ENCODE measurements around the gene CCR9. TPM values are rescaled to one million over a fixed set of nuclear protein-coding genes. Genes with fewer than 3 reads are reported as not detected.
A peak's percentile ranks its signal among the peaks of the same experiment; 100 is the strongest.

Gene CCR9
- total and polyA plus RNA-seq, 5 donors from 2014 or later: 5.6 to 16.7 (median 11.3) TPM; not detected in 1

DNA sequence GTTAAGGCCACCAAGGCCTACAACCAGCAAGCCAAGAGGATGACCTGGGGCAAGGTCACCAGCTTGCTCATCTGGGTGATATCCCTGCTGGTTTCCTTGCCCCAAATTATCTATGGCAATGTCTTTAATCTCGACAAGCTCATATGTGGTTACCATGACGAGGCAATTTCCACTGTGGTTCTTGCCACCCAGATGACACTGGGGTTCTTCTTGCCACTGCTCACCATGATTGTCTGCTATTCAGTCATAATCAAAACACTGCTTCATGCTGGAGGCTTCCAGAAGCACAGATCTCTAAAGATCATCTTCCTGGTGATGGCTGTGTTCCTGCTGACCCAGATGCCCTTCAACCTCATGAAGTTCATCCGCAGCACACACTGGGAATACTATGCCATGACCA is 60.5 kb downstream of the CCR9 start:
- Histone ChIP-seq H3K36me3 (ENCODE audit: control insufficient read depth, insufficient read depth, low read length) (peaks cover 63% of the 10 kb centered on the region), H3K9me3 (ENCODE audit: control insufficient read depth in 2 of 2, low read length in 2 of 2) (no peaks in the 10 kb centered on the region), H3K27ac (ENCODE audit: insufficient read depth, low read length, poor library complexity, severe bottlenecking) (no peak overlapping the region), H3K27me3 (ENCODE audit: control insufficient read depth, insufficient read depth, low read length) (no peaks in the 10 kb centered on the region), H3K4me1 (ENCODE audit: control insufficient read depth, insufficient read depth, low read length, poor library complexity, severe bottlenecking) (peaks cover 84% of the 10 kb centered on the region), H3K4me3 (ENCODE audit: low read depth, low read length) (no peak overlapping the region)
- DNase-seq (no peak), ATAC-seq (ENCODE audit: low read depth in 2 of 2) (no peak)
- H3K9me3 Mint-ChIP-seq: no peaks in the 10 kb centered on the region
- peaks cover 58% of the 10 kb centered on the region for H3K36me3 Mint-ChIP-seq
- peak overlapping the region; percentile 71 to 85 (median 82) for H3K27ac Mint-ChIP-seq
- peak overlapping the region; percentile 25 to 80 (median 72) for H3K4me3 Mint-ChIP-seq
- H3K27me3 Mint-ChIP-seq: no peaks in the 10 kb centered on the region
- peaks cover 29 to 92% (median 63%) of the 10 kb centered on the region in 4 donors for H3K4me1 Mint-ChIP-seq

DNA sequence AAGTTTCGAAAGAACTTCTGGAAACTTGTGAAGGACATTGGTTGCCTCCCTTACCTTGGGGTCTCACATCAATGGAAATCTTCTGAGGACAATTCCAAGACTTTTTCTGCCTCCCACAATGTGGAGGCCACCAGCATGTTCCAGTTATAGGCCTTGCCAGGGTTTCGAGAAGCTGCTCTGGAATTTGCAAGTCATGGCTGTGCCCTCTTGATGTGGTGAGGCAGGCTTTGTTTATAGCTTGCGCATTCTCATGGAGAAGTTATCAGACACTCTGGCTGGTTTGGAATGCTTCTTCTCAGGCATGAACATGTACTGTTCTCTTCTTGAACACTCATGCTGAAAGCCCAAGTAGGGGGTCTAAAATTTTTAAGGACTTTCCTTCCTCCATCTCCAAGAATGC is 61.0 kb downstream of the CCR9 start:
- Mint-ChIP-seq H3K36me3 (peaks cover 63% of the 10 kb centered on the region), H3K4me3 (peak overlapping the region in 2 of 4 donors; percentile 52 to 80), H3K9me3 (no peaks in the 10 kb centered on the region), H3K27ac (peak overlapping the region in 1 of 3 donors; percentile 85), H3K4me1 (peaks cover 29 to 88% (median 63%) of the 10 kb centered on the region in 4 donors), H3K27me3 (no peaks in the 10 kb centered on the region)
- Histone ChIP-seq H3K27me3 (ENCODE audit: control insufficient read depth, insufficient read depth, low read length) (no peaks in the 10 kb centered on the region), H3K4me1 (ENCODE audit: control insufficient read depth, insufficient read depth, low read length, poor library complexity, severe bottlenecking) (peaks cover 80% of the 10 kb centered on the region), H3K4me3 (ENCODE audit: low read depth, low read length) (no peak overlapping the region), H3K36me3 (ENCODE audit: control insufficient read depth, insufficient read depth, low read length) (peaks cover 68% of the 10 kb centered on the region), H3K9me3 (ENCODE audit: control insufficient read depth in 2 of 2, low read length in 2 of 2) (no peaks in the 10 kb centered on the region), H3K27ac (ENCODE audit: insufficient read depth, low read length, poor library complexity, severe bottlenecking) (no peak overlapping the region)
- ATAC-seq (ENCODE audit: low read depth in 2 of 2) (no peak), DNase-seq (no peak)

DNA sequence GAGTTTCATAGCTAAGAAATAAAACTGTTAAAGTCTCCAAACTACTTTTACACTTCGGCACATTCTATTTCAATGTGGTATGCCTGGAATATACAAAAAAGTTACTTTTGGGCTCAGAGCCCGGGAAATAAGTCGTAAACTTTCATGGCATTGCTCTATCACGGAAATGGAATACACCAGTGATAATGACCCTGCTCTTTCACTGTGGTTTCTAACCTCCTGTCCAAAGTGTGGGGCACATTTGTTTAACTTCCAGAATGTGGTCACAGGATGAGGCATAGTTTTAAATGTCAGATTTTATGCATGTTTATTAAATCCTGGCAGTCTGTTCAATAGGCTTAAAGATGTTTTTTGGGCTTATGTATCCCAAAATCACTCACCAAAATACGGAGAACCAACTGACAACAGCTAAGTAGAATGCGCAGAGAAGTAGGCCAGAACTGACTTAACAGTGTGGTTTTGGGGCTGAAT is 62.0 kb downstream of the CCR9 start:
- Histone ChIP-seq H3K27ac (ENCODE audit: insufficient read depth, low read length, poor library complexity, severe bottlenecking) (peak overlapping the region; percentile 16), H3K9me3 (ENCODE audit: control insufficient read depth in 2 of 2, low read length in 2 of 2) (no peaks in the 10 kb centered on the region), H3K36me3 (ENCODE audit: control insufficient read depth, insufficient read depth, low read length) (peaks cover 73% of the 10 kb centered on the region), H3K4me1 (ENCODE audit: control insufficient read depth, insufficient read depth, low read length, poor library complexity, severe bottlenecking) (peaks cover 70% of the 10 kb centered on the region), H3K4me3 (ENCODE audit: low read depth, low read length) (no peak overlapping the region), H3K27me3 (ENCODE audit: control insufficient read depth, insufficient read depth, low read length) (no peaks in the 10 kb centered on the region)
- Mint-ChIP-seq H3K4me3 (peak overlapping the region in 2 of 4 donors; percentile 52 to 70), H3K36me3 (peaks cover 73% of the 10 kb centered on the region), H3K4me1 (peaks cover 25 to 87% (median 55%) of the 10 kb centered on the region in 4 donors), H3K27ac (peak overlapping the region; percentile 30 to 51 (median 47)), H3K9me3 (no peaks in the 10 kb centered on the region), H3K27me3 (no peaks in the 10 kb centered on the region)
- DNase-seq (no peak), ATAC-seq (ENCODE audit: low read depth in 2 of 2) (no peak)

DNA sequence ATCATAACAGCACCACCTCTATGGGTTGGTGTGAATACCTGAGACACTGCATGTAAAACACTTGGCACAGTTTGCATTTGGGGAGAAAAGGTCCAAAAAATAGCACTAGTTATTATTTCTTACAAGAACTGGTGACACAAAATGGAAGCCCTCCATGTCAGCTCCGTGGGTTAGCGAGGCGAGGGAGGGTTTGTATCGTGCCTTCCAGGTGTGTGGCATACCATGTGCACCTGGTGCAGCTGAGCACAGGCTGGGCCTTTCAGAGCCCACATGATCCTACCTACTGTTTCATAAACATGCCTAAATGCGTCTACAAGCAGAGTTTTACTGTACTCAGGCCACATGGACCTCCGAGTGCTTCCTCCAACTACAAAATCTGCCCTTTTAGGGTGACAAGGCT is 62.5 kb downstream of the CCR9 start:
- Mint-ChIP-seq H3K36me3 (peaks cover 77% of the 10 kb centered on the region), H3K4me3 (peak overlapping the region in 2 of 4 donors; percentile 52 to 70), H3K4me1 (peaks cover 20 to 87% (median 50%) of the 10 kb centered on the region in 4 donors), H3K27me3 (no peaks in the 10 kb centered on the region), H3K27ac (peak overlapping the region; percentile 47 to 88 (median 51)), H3K9me3 (no peaks in the 10 kb centered on the region)
- Histone ChIP-seq H3K36me3 (ENCODE audit: control insufficient read depth, insufficient read depth, low read length) (peaks cover 79% of the 10 kb centered on the region), H3K4me1 (ENCODE audit: control insufficient read depth, insufficient read depth, low read length, poor library complexity, severe bottlenecking) (peaks cover 68% of the 10 kb centered on the region), H3K27ac (ENCODE audit: insufficient read depth, low read length, poor library complexity, severe bottlenecking) (peak overlapping the region; percentile 16), H3K27me3 (ENCODE audit: control insufficient read depth, insufficient read depth, low read length) (no peaks in the 10 kb centered on the region), H3K9me3 (ENCODE audit: control insufficient read depth in 2 of 2, low read length in 2 of 2) (no peaks in the 10 kb centered on the region), H3K4me3 (ENCODE audit: low read depth, low read length) (no peak overlapping the region)
- ATAC-seq (ENCODE audit: low read depth in 2 of 2) (no peak), DNase-seq (no peak)

DNA sequence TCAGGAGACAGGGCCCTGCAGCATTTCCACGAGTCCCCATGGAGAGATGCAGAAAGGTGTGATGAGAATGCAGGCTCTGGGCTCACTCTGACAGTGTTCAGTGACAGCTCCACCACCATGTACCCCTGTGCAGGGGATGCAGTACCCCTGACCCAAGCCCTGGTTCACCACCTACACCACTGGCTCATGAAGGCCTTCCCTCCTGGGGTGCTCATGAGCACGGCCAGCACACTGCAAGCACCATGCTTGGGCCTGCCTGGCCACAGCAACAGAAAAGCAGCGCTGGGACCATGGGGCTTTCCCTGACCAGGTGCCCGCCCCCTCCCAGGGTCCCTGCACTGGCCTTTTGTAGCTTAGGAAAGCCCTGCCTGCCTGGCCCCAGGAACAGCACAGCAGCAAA is 63.1 kb downstream of the CCR9 start:
- Mint-ChIP-seq H3K9me3 (no peaks in the 10 kb centered on the region), H3K36me3 (peaks cover 82% of the 10 kb centered on the region), H3K4me3 (peak overlapping the region in 3 of 4 donors; percentile 8 to 63 (median 28)), H3K4me1 (peaks cover 20 to 84% (median 50%) of the 10 kb centered on the region in 4 donors), H3K27me3 (no peaks in the 10 kb centered on the region), H3K27ac (peak overlapping the region; percentile 47 to 88 (median 71))
- H3K27ac ChIP-seq (ENCODE audit: insufficient read depth, low read length, poor library complexity, severe bottlenecking): peak overlapping the region; percentile 68
- H3K36me3 ChIP-seq (ENCODE audit: control insufficient read depth, insufficient read depth, low read length): peaks cover 84% of the 10 kb centered on the region
- no peak for DNase-seq
- ATAC-seq (ENCODE audit: low read depth in 2 of 2): no peak
- no peaks in the 10 kb centered on the region for H3K27me3 ChIP-seq (ENCODE audit: control insufficient read depth, insufficient read depth, low read length)
- no peaks in the 10 kb centered on the region for H3K9me3 ChIP-seq (ENCODE audit: control insufficient read depth in 2 of 2, low read length in 2 of 2)
- H3K4me1 ChIP-seq (ENCODE audit: control insufficient read depth, insufficient read depth, low read length, poor library complexity, severe bottlenecking): peaks cover 62% of the 10 kb centered on the region
- H3K4me3 ChIP-seq (ENCODE audit: low read depth, low read length): no peak overlapping the region

DNA sequence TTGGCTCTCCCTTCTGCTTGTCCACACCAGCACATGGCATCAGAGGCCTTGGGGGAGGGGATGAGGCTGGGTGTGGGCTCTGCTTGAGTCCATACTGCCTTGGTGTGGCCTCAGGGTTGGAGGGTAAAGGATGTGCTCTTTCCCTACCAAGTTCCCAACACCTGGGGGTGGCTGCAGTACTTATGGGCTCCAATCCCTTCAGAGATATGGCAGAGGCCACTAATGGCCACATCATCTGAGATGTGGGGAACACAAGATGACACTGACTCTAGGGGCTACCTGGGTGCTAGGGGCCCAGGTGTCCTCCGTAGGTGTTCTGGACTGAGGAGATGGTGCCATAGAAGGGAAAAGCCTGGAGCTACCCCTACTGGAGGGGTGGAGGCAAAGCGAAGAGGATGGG is 63.8 kb downstream of the CCR9 start:
- no peak for DNase-seq
- peaks cover 84% of the 10 kb centered on the region for H3K36me3 Mint-ChIP-seq
- H3K27ac ChIP-seq (ENCODE audit: insufficient read depth, low read length, poor library complexity, severe bottlenecking): peak overlapping the region; percentile 68
- H3K27me3 ChIP-seq (ENCODE audit: control insufficient read depth, insufficient read depth, low read length): no peaks in the 10 kb centered on the region
- no peak for ATAC-seq (ENCODE audit: low read depth in 2 of 2)
- H3K27me3 Mint-ChIP-seq: no peaks in the 10 kb centered on the region
- H3K9me3 Mint-ChIP-seq: no peaks in the 10 kb centered on the region
- peak overlapping the region in 3 of 4 donors; percentile 28 to 83 (median 63) for H3K4me3 Mint-ChIP-seq
- H3K9me3 ChIP-seq (ENCODE audit: control insufficient read depth in 2 of 2, low read length in 2 of 2): no peaks in the 10 kb centered on the region
- H3K4me1 Mint-ChIP-seq: peaks cover 13 to 77% (median 44%) of the 10 kb centered on the region in 4 donors
- peaks cover 91% of the 10 kb centered on the region for H3K36me3 ChIP-seq (ENCODE audit: control insufficient read depth, insufficient read depth, low read length)
- peak overlapping the region in 2 of 3 donors; percentile 79 to 89 for H3K27ac Mint-ChIP-seq
- peaks cover 56% of the 10 kb centered on the region for H3K4me1 ChIP-seq (ENCODE audit: control insufficient read depth, insufficient read depth, low read length, poor library complexity, severe bottlenecking)
- H3K4me3 ChIP-seq (ENCODE audit: low read depth, low read length): peak overlapping the region; percentile 33

DNA sequence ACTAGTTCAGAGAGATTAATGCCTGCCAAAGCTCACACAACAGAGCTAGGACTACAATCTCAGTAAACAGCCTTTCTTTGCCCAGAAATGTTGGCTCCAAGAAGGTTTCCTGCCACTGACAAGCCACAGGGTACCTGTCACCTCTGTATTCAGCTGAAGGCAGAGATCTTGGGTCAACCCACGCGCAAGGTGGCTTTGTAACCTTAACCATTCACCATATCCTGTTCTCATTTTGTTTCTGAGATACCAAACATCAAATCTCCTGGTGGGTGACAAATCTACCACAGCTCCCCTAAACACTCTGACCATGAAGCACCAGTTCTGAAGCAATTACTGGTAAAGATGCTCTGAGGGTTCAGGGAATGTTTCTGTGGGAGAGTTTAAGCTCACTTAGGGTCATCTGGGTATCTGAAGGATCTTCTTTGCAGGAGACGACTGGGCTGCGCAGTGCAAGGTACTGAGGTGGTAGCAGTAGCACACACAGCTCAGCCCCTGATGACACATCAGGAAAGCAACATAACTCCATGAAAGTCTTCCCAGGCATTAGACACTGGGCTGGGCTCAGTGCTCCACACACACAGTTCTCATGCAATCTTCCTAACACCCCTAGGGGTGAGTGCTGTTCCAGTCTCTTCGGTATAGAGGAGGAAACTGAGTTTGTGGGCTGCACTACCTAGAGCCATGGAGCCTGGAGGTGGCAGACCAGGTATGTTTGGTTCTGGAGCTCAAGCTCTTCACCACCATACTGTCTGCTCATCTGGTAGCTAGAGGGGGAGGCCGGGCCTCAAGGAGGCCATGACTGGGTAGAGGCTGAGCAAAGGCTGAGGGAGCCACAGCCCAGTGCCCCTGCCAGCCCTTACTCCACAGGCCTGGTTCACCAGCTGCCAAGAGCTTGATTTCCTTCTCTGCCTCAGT is 64.6 kb downstream of the CCR9 start:
- Mint-ChIP-seq H3K4me3 (peak overlapping the region; percentile 15 to 83 (median 36)), H3K4me1 (peaks cover 12 to 69% (median 39%) of the 10 kb centered on the region in 4 donors), H3K27ac (peak overlapping the region; percentile 74 to 89 (median 79)), H3K36me3 (peaks cover 79% of the 10 kb centered on the region), H3K9me3 (no peaks in the 10 kb centered on the region), H3K27me3 (no peaks in the 10 kb centered on the region)
- peak; percentile 79 to 87 for ATAC-seq (ENCODE audit: low read depth in 2 of 2)
- H3K36me3 ChIP-seq (ENCODE audit: control insufficient read depth, insufficient read depth, low read length): peaks cover 93% of the 10 kb centered on the region
- peak overlapping the region; percentile 68 for H3K27ac ChIP-seq (ENCODE audit: insufficient read depth, low read length, poor library complexity, severe bottlenecking)
- H3K9me3 ChIP-seq (ENCODE audit: control insufficient read depth in 2 of 2, low read length in 2 of 2): no peaks in the 10 kb centered on the region
- peak in 2 of 3 donors; percentile 47 to 79 for DNase-seq
- H3K4me3 ChIP-seq (ENCODE audit: low read depth, low read length): peak overlapping the region; percentile 15
- peaks cover 47% of the 10 kb centered on the region for H3K4me1 ChIP-seq (ENCODE audit: control insufficient read depth, insufficient read depth, low read length, poor library complexity, severe bottlenecking)
- H3K27me3 ChIP-seq (ENCODE audit: control insufficient read depth, insufficient read depth, low read length): no peaks in the 10 kb centered on the region
